CD4-positive, alpha-beta memory T cell (primary cell): Measurements from ENCODE around the gene DPF3. TPM values are rescaled to one million over a fixed set of nuclear protein-coding genes. Genes with fewer than 3 reads are reported as not detected.

Experiments
- CTCF ChIA-PET: fragments of 350-600 bp; sonication (Branson Sonifier 250); formaldehyde crosslinking; loops from one replicate; lab custom pipeline; 2021; ENCODE audit warnings: inconsistent platforms; ENCODE audit not compliant: partially characterized antibody; lab: Charles Lee
- POLR2A ChIA-PET: fragments of 350-600 bp; sonication (Branson Sonifier 250); formaldehyde crosslinking; loops from one replicate; lab custom pipeline; 2021; ENCODE audit not compliant: partially characterized antibody; lab: Charles Lee
- DNase-seq, 5 donors: peaks; one replicate each; pipeline versions ENCODE4 v3.0.0 to v3.0.0-alpha.2; 2020 to 2022; ENCODE audit warnings: mixed read lengths in 1 of 5
- H3K27ac ChIP-seq: one replicate; pipeline ENCODE4 v1.7.0; 2013; ENCODE audit warnings: low read depth, low read length
- H3K27me3 ChIP-seq: 2 replicates; pipeline ENCODE4 v1.7.0; 2013; ENCODE audit warnings: mild to moderate bottlenecking, low read length, moderate library complexity; ENCODE audit not compliant: insufficient read depth
- H3K36me3 ChIP-seq: 2 replicates; pipeline ENCODE4 v1.7.0; 2013; ENCODE audit warnings: mild to moderate bottlenecking, low read length, moderate library complexity; ENCODE audit not compliant: insufficient read depth
- H3K4me1 ChIP-seq: 2 replicates; pipeline ENCODE4 v1.7.0; 2013; ENCODE audit warnings: mild to moderate bottlenecking, low read length, moderate library complexity; ENCODE audit not compliant: insufficient read depth
- H3K4me3 ChIP-seq, 2 donors: one replicate each; pipeline ENCODE4 v1.7.0; 2013; ENCODE audit warnings: low read length in 2 of 2, mild to moderate bottlenecking in 1 of 2
- H3K9me3 ChIP-seq, 2 donors: one replicate each; pipeline ENCODE4 v1.7.0; 2013; ENCODE audit warnings: low read length in 2 of 2, control low read depth in 1 of 2; ENCODE audit not compliant: control insufficient read depth in 1 of 2
- H3K27ac Mint-ChIP-seq, 7 donors: one replicate each; pipeline ENCODE4 v1.8.0; 2020 to 2021; ENCODE audit warnings: mixed read lengths in 7 of 7, mild to moderate bottlenecking in 6 of 7, inconsistent platforms in 3 of 7, moderate library complexity in 3 of 7
- H3K27me3 Mint-ChIP-seq, 2 donors: one replicate each; pipeline ENCODE4 v1.8.0; 2020 to 2021; ENCODE audit warnings: mixed read lengths in 2 of 2
- H3K36me3 Mint-ChIP-seq, 2 donors: one replicate each; pipeline ENCODE4 v1.8.0; 2020 to 2021; ENCODE audit warnings: mixed read lengths in 2 of 2, inconsistent platforms in 1 of 2, mild to moderate bottlenecking in 1 of 2
- H3K4me1 Mint-ChIP-seq, 4 donors: one replicate each; pipeline ENCODE4 v1.8.0; 2020 to 2021; ENCODE audit warnings: mixed read lengths in 4 of 4, mild to moderate bottlenecking in 1 of 4
- H3K4me3 Mint-ChIP-seq, 8 donors: one replicate each; pipeline ENCODE4 v1.8.0; 2020 to 2021; ENCODE audit warnings: mixed read lengths in 8 of 8, mild to moderate bottlenecking in 7 of 8, moderate library complexity in 6 of 8, inconsistent platforms in 3 of 8
- H3K9me3 Mint-ChIP-seq, 8 donors: one replicate each; pipeline ENCODE4 v1.8.0; 2020 to 2021; ENCODE audit warnings: mixed read lengths in 8 of 8, mild to moderate bottlenecking in 5 of 8, inconsistent platforms in 3 of 8, moderate library complexity in 1 of 8
- intact Hi-C: fragments of 100-400 bp; cut with micrococcal nuclease; formaldehyde crosslinking; loops from one replicate; pipeline ENCODE4 v1.15.1; 2023
- polyA plus RNA-seq, 2 donors: library from polyadenylated mRNA; unstranded; fragments of 300-500 nt; fragmentation: Illumina TruSeq; gene quantifications; one replicate each; pipeline ENCODE4 v1.2.3, GENCODE V29; 2021
- total RNA-seq, 2 experiments: library from RNA; stranded (reverse); gene quantifications; one replicate each; pipeline ENCODE4 v1.2.3, GENCODE V29; 2021

DPF3 gene
- total and polyA plus RNA-seq, 4 experiments from 2014 or later, result 0.25 to 0.35 TPM; not detected in 2

- Histone ChIP-seq H3K4me3 (no peak overlapping the region), H3K27ac (no peak overlapping the region), H3K36me3 (no peaks in the 10 kb centered on the region), H3K9me3 (no peaks in the 10 kb centered on the region), H3K4me1 (no peaks in the 10 kb centered on the region), H3K27me3 (no peaks in the 10 kb centered on the region)
- peaks cover 0 to 6% (median 3%) of the 10 kb centered on the region in 4 donors for H3K4me1 Mint-ChIP-seq
- intact Hi-C loops, result no loop called here
- peaks cover 0 to 8% of the 10 kb centered on the region in 2 donors for H3K27me3 Mint-ChIP-seq
- ChIA-PET POLR2A (no interaction called here), CTCF (interaction anchor here (0.7 to 5.0 kb wide), 10 partner anchors 14 to 883 kb away, joined by 3 to 264 read pairs (median 14); partner anchors contain the start of gene DPF3)
- DNase-seq, result no peak
- H3K27ac Mint-ChIP-seq, result no peak overlapping the region
- no peaks in the 10 kb centered on the region for H3K36me3 Mint-ChIP-seq
- H3K4me3 Mint-ChIP-seq, result no peak overlapping the region
- H3K9me3 Mint-ChIP-seq, result no peaks in the 10 kb centered on the region
Measured at GRCh38 chr14:72906316-72906715, 12.4 kb upstream of the DPF3 start.

- intact Hi-C loops, result loop anchor here (1.0 kb wide), 2 partner anchors 11 to 388 kb away; partner anchors contain the start of gene DPF3
- Histone ChIP-seq H3K27me3 (no peaks in the 10 kb centered on the region), H3K9me3 (no peaks in the 10 kb centered on the region), H3K4me3 (no peak overlapping the region), H3K36me3 (no peaks in the 10 kb centered on the region), H3K4me1 (no peaks in the 10 kb centered on the region), H3K27ac (no peak overlapping the region)
- Mint-ChIP-seq H3K36me3 (no peaks in the 10 kb centered on the region), H3K4me3 (no peak overlapping the region), H3K4me1 (peaks cover 0 to 6% (median 3%) of the 10 kb centered on the region in 4 donors), H3K9me3 (no peaks in the 10 kb centered on the region), H3K27ac (peak overlapping the region in 2 of 7 donors; percentile 4 to 58), H3K27me3 (peaks cover 0 to 8% of the 10 kb centered on the region in 2 donors)
- DNase-seq, result peak; percentile 57 to 72 (median 65)
- ChIA-PET POLR2A (interaction anchor here (2.5 kb wide), 1 partner anchor 388 kb away, joined by 7 read pairs; no protein-coding TSS in a partner anchor), CTCF (interaction anchor here (0.6 to 5.0 kb wide), 23 partner anchors 9 to 882 kb away, joined by 3 to 264 read pairs (median 4); partner anchors contain the start of genes DCAF4, DPF3 and ZFYVE1)
Measured at GRCh38 chr14:72904840-72905561, 11.1 kb upstream of the DPF3 start.

- Mint-ChIP-seq H3K36me3 (no peaks in the 10 kb centered on the region), H3K9me3 (no peaks in the 10 kb centered on the region), H3K4me3 (no peak overlapping the region), H3K27ac (no peak overlapping the region), H3K4me1 (peaks cover 0 to 3% (median 1%) of the 10 kb centered on the region in 4 donors), H3K27me3 (peaks cover 0 to 8% of the 10 kb centered on the region in 2 donors)
- intact Hi-C loops, result no loop called here
- H3K36me3 ChIP-seq, result no peaks in the 10 kb centered on the region
- H3K9me3 ChIP-seq, result no peaks in the 10 kb centered on the region
- ChIA-PET POLR2A (interaction anchor here (0.6 to 2.5 kb wide), 3 partner anchors 13 to 391 kb away, joined by 4 to 7 read pairs (median 4); no protein-coding TSS in a partner anchor), CTCF (interaction anchor here (0.6 to 5.0 kb wide), 20 partner anchors 8 to 881 kb away, joined by 3 to 264 read pairs (median 5); partner anchors contain the start of genes DCAF4, DPF3 and ZFYVE1)
- no peak overlapping the region for H3K27ac ChIP-seq
- no peak overlapping the region for H3K4me3 ChIP-seq
- H3K4me1 ChIP-seq, result no peaks in the 10 kb centered on the region
- no peaks in the 10 kb centered on the region for H3K27me3 ChIP-seq
- DNase-seq, result no peak
Measured at GRCh38 chr14:72904218-72904617, 10.3 kb upstream of the DPF3 start.

GRCh38 chr14:72903716-72904115 is 9.8 kb upstream of the DPF3 start:
- Mint-ChIP-seq H3K9me3 (no peaks in the 10 kb centered on the region), H3K36me3 (no peaks in the 10 kb centered on the region), H3K4me1 (peaks cover 0 to 2% (median 0%) of the 10 kb centered on the region in 4 donors), H3K27ac (no peak overlapping the region), H3K27me3 (peaks cover 0 to 8% of the 10 kb centered on the region in 2 donors), H3K4me3 (no peak overlapping the region)
- CTCF ChIA-PET, result interaction anchor here (0.8 to 5.0 kb wide), 17 partner anchors 9 to 881 kb away, joined by 3 to 264 read pairs (median 6); partner anchors contain the start of genes DCAF4 and DPF3
- H3K27me3 ChIP-seq, result no peaks in the 10 kb centered on the region
- H3K4me1 ChIP-seq, result no peaks in the 10 kb centered on the region
- intact Hi-C loops, result no loop called here
- H3K9me3 ChIP-seq, result no peaks in the 10 kb centered on the region
- H3K27ac ChIP-seq, result no peak overlapping the region
- H3K4me3 ChIP-seq, result no peak overlapping the region
- DNase-seq, result no peak
- POLR2A ChIA-PET, result interaction anchor here (0.6 to 2.5 kb wide), 4 partner anchors 13 to 391 kb away, joined by 4 to 7 read pairs (median 4); no protein-coding TSS in a partner anchor
- H3K36me3 ChIP-seq, result no peaks in the 10 kb centered on the region

GRCh38 chr14:72902801-72903530 is 9.1 kb upstream of the DPF3 start:
- Mint-ChIP-seq H3K4me1 (peaks cover 0 to 2% (median 0%) of the 10 kb centered on the region in 4 donors), H3K9me3 (no peaks in the 10 kb centered on the region), H3K27me3 (peaks cover 2 to 8% of the 10 kb centered on the region in 2 donors), H3K27ac (no peak overlapping the region), H3K4me3 (no peak overlapping the region), H3K36me3 (no peaks in the 10 kb centered on the region)
- Histone ChIP-seq H3K4me1 (no peaks in the 10 kb centered on the region), H3K27me3 (no peaks in the 10 kb centered on the region), H3K36me3 (no peaks in the 10 kb centered on the region), H3K9me3 (no peaks in the 10 kb centered on the region), H3K27ac (no peak overlapping the region), H3K4me3 (no peak overlapping the region)
- DNase-seq, result no peak
- intact Hi-C loops, result no loop called here
- POLR2A ChIA-PET, result interaction anchor here (0.6 to 2.5 kb wide), 3 partner anchors 12 to 386 kb away, joined by 4 to 7 read pairs (median 5); no protein-coding TSS in a partner anchor
- CTCF ChIA-PET, result interaction anchor here (1.1 to 5.0 kb wide), 10 partner anchors 12 to 880 kb away, joined by 4 to 264 read pairs (median 14); partner anchors contain the start of gene DPF3

- no peaks in the 10 kb centered on the region for H3K9me3 ChIP-seq
- Mint-ChIP-seq H3K27me3 (peaks cover 4 to 10% of the 10 kb centered on the region in 2 donors), H3K27ac (no peak overlapping the region), H3K9me3 (no peaks in the 10 kb centered on the region), H3K36me3 (no peaks in the 10 kb centered on the region), H3K4me1 (peaks cover 0 to 2% (median 0%) of the 10 kb centered on the region in 4 donors), H3K4me3 (no peak overlapping the region)
- no peaks in the 10 kb centered on the region for H3K4me1 ChIP-seq
- H3K36me3 ChIP-seq, result no peaks in the 10 kb centered on the region
- H3K27me3 ChIP-seq, result no peaks in the 10 kb centered on the region
- POLR2A ChIA-PET, result no interaction called here
- no peak for DNase-seq
- CTCF ChIA-PET, result interaction anchor here (1.0 kb wide), 1 partner anchor 384 kb away, joined by 3 read pairs; no protein-coding TSS in a partner anchor
- H3K27ac ChIP-seq, result no peak overlapping the region
- intact Hi-C loops, result no loop called here
- H3K4me3 ChIP-seq, result no peak overlapping the region
Measured at GRCh38 chr14:72901361-72901760, 7.5 kb upstream of the DPF3 start.
